GM20000 (cell line): ENCODE results near the gene MAP3K6.

Experiments
- DNase-seq: peaks from one replicate; pipeline ENCODE4 v3.0.0; 2012; ENCODE audit warnings: low spot score
- CTCF ChIP-seq: IDR thresholded peaks from 2 replicates; pipeline ENCODE4 v1.5.1; 2012; ENCODE audit warnings: mild to moderate bottlenecking, control low read depth; ENCODE audit errors: extremely low read depth, missing control alignments

MAP3K6 gene

GRCh38 chr1:27380224-27380623, 13.5 kb upstream of the MAP3K6 start:
- DNase-seq = no peak
- TF ChIP-seq CTCF = no peak

- no peak for TF ChIP-seq CTCF
- DNase-seq = no peak
Measured at GRCh38 chr1:27379564-27380122, 12.9 kb upstream of the MAP3K6 start.

GRCh38 chr1:27377760-27378495, 11.2 kb upstream of the MAP3K6 start:
- DNase-seq = no peak
- TF ChIP-seq CTCF = no peak

- TF ChIP-seq CTCF = no peak
- no peak for DNase-seq
Measured at GRCh38 chr1:27374362-27375086, 7.8 kb upstream of the MAP3K6 start, which contains the start of gene FCN3. Gene FCN3, minus strand, starts transcription at chr1:27374824. Its CDS starts 6 bp downstream, at chr1:27374818.

- no peak for TF ChIP-seq CTCF
- no peak for DNase-seq
Measured at GRCh38 chr1:27372808-27373690, 6.3 kb upstream of the MAP3K6 start.

- DNase-seq = no peak
- TF ChIP-seq CTCF = no peak
Measured at GRCh38 chr1:27372022-27372807, 5.5 kb upstream of the MAP3K6 start.
